GM12878 (cell line): Measurements from ENCODE around the gene MOV10L1. TPM values are rescaled to one million over a fixed set of nuclear protein-coding genes. Genes with fewer than 3 reads are reported as not detected.
A peak's percentile ranks its signal among the peaks of the same experiment; 100 is the strongest.

Experiments used
- CTCF ChIP-seq, 3 experiments: IDR thresholded peaks in 2 of 3; conservative IDR thresholded peaks in 1 of 3; 2 replicates each; pipeline ENCODE4 v1.5.1; 2011; ENCODE audit warnings: low read depth in 3 of 3, low read length in 3 of 3, mild to moderate bottlenecking in 3 of 3, control low read depth in 2 of 3, moderate library complexity in 2 of 3, inconsistent platforms in 1 of 3, mixed read lengths in 1 of 3; ENCODE audit not compliant: control insufficient read depth in 2 of 3, insufficient read depth in 1 of 3; ENCODE audit errors: extremely low read depth in 1 of 3
- DPF2 ChIP-seq: fragments of 450-650 bp; IDR thresholded peaks from 2 replicates; pipeline ENCODE4 v1.6.1; 2017; ENCODE audit warnings: mild to moderate bottlenecking
- E2F4 ChIP-seq: IDR thresholded peaks from 2 replicates; pipeline ENCODE4 v1.6.1; 2012; ENCODE audit warnings: low read depth, low read length, improper control_type of control experiment
- FOXM1 ChIP-seq: IDR thresholded peaks from 2 replicates; pipeline ENCODE4 v1.6.1; 2012; ENCODE audit warnings: low read depth, mild to moderate bottlenecking, inconsistent platforms, low read length, moderate library complexity
- HDAC2 ChIP-seq: fragments of 200-600 bp; sonication (generic); IDR thresholded peaks from 2 replicates; pipeline ENCODE4 v1.6.1; 2017
- MLLT1 ChIP-seq: fragments of 450-650 bp; IDR thresholded peaks from 2 replicates; pipeline ENCODE4 v1.6.1; 2016; ENCODE audit warnings: mild to moderate bottlenecking
- PAX5 ChIP-seq: IDR thresholded peaks from 2 replicates; pipeline ENCODE4 v1.6.1; 2011; ENCODE audit warnings: low read depth, low read length, borderline replicate concordance
- RAD21 ChIP-seq: IDR thresholded peaks from 2 replicates; pipeline ENCODE4 v1.6.1; 2011; ENCODE audit warnings: mild to moderate bottlenecking, low read depth, low read length, moderate library complexity; ENCODE audit not compliant: insufficient read depth
- SMAD1 ChIP-seq: fragments of 450-650 bp; IDR thresholded peaks from 2 replicates; pipeline ENCODE4 v1.6.1; 2018; ENCODE audit warnings: mild to moderate bottlenecking, low read depth; ENCODE audit not compliant: partially characterized antibody
- SMARCA5 ChIP-seq: fragments of 450-650 bp; IDR thresholded peaks from 2 replicates; pipeline ENCODE4 v1.6.1; 2017; ENCODE audit warnings: mild to moderate bottlenecking
- SMC3 ChIP-seq: IDR thresholded peaks from 2 replicates; pipeline ENCODE4 v1.6.1; 2011; ENCODE audit warnings: low read length, improper control_type of control experiment, borderline replicate concordance
- SPI1 ChIP-seq: IDR thresholded peaks from 2 replicates; pipeline ENCODE4 v1.6.1; 2011; ENCODE audit warnings: low read depth, mild to moderate bottlenecking, low read length, moderate library complexity, borderline replicate concordance; ENCODE audit not compliant: insufficient read depth
- TCF12 ChIP-seq: IDR thresholded peaks from 2 replicates; pipeline ENCODE4 v1.6.1; 2011; ENCODE audit warnings: low read depth, mild to moderate bottlenecking, low read length
- TCF3 ChIP-seq: IDR thresholded peaks from 2 replicates; pipeline ENCODE4 v1.6.1; 2012; ENCODE audit warnings: low read depth, mild to moderate bottlenecking, low read length, borderline replicate concordance; ENCODE audit not compliant: insufficient read depth
- TCF7 ChIP-seq: IDR thresholded peaks from 2 replicates; pipeline ENCODE4 v1.6.1; 2014; ENCODE audit warnings: antibody characterized with exemption, borderline replicate concordance
- YBX1 ChIP-seq: fragments of 450-650 bp; IDR thresholded peaks from 2 replicates; pipeline ENCODE4 v1.6.1; 2016; ENCODE audit warnings: antibody characterized with exemption
- YY1 ChIP-seq: IDR thresholded peaks from 2 replicates; pipeline ENCODE4 v1.6.1; 2011; ENCODE audit warnings: low read depth, mild to moderate bottlenecking, low read length
- ZBED1 ChIP-seq: IDR thresholded peaks from 2 replicates; pipeline ENCODE4 v1.6.1; 2016; ENCODE audit warnings: borderline replicate concordance
- polyA plus RNA-seq, 11 experiments: library from polyadenylated mRNA; depleted of rRNA in 4 of 11; unstranded in 6 of 11; stranded (reverse) in 5 of 11; fragments of >200 nt; fragmentation: Nextera tagmentation in 4 of 11; fragmentation: Illumina TruSeq in 1 of 11; extraction: Ambion mirVana in 4 of 11; extraction: Trizol in 1 of 11; gene quantifications; 1 replicate in 1 of 11; 2 replicates in 10 of 11; pipeline versions ENCODE4 v1.2.1 to v1.2.3, GENCODE V29; 2011 to 2016; ENCODE audit warnings: inconsistent platforms in 2 of 11, missing spikeins in 2 of 11, low read depth in 1 of 11
- total RNA-seq, 4 experiments: library from RNA; depleted of rRNA in 3 of 4; stranded (reverse); fragments of >200 nt in 3 of 4; fragmentation: Illumina TruSeq in 1 of 4; extraction: Trizol in 1 of 4; gene quantifications; 2 replicates each; pipeline versions ENCODE4 v1.2.1 to v1.2.3, GENCODE V29; 2013 to 2021
- TF ChIP-seq, protein P1 (sequence below): fragments of 450-650 bp; IDR thresholded peaks from 2 replicates; pipeline ENCODE4 v1.6.1; 2018; ENCODE audit warnings: borderline replicate concordance, mild to moderate bottlenecking; ENCODE audit not compliant: partially characterized antibody

Gene MOV10L1
- total and polyA plus RNA-seq, 10 of the 15 experiments (the other 5 are each of a cell fraction or from before 2014, with no cell fraction given) = 0.22 TPM; not detected in 9

GRCh38 chr22:50148991-50149721 is 59.4 kb downstream of the MOV10L1 start (continued):
- no peak for TF ChIP-seq SPI1
- TF ChIP-seq FOXM1 = no peak
- no peak for TF ChIP-seq MLLT1
- TF ChIP-seq HDAC2 = no peak
- peak; percentile 94 to 98 (median 97) for TF ChIP-seq CTCF (IDR thresholded peaks at IDR 0.05 in 2 of 3, conservative IDR thresholded peaks at IDR 0.05 in 1 of 3; ENCODE audit: control insufficient read depth in 2 of 3, extremely low read depth in 1 of 3, insufficient read depth in 1 of 3, low read depth in 3 of 3, low read length in 3 of 3)
- peak; percentile 62; the same call in 1 of the 2 replicates for TF ChIP-seq SMARCA5
- TF ChIP-seq YBX1 = no peak
- no peak for TF ChIP-seq ZBED1
- no peak for TF ChIP-seq E2F4
- TF ChIP-seq SMAD1 = no peak
- peak; percentile 65 for TF ChIP-seq YY1
- TF ChIP-seq TCF3 = 0 out of 2 replicates have a peak, but pooled peaks have one; percentile 14
- TF ChIP-seq DPF2 = no peak
- TF ChIP-seq, protein P1, sequence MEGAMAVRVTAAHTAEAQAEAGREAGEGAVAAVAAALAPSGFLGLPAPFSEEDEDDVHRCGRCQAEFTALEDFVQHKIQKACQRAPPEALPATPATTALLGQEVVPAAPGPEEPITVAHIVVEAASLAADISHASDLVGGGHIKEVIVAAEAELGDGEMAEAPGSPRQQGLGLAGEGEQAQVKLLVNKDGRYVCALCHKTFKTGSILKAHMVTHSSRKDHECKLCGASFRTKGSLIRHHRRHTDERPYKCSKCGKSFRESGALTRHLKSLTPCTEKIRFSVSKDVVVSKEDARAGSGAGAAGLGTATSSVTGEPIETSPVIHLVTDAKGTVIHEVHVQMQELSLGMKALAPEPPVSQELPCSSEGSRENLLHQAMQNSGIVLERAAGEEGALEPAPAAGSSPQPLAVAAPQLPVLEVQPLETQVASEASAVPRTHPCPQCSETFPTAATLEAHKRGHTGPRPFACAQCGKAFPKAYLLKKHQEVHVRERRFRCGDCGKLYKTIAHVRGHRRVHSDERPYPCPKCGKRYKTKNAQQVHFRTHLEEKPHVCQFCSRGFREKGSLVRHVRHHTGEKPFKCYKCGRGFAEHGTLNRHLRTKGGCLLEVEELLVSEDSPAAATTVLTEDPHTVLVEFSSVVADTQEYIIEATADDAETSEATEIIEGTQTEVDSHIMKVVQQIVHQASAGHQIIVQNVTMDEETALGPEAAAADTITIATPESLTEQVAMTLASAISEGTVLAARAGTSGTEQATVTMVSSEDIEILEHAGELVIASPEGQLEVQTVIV = no peak
- no peak for TF ChIP-seq TCF7
- peak; percentile 51; the same call in 1 of the 2 replicates for TF ChIP-seq TCF12
- peak; percentile 94 for TF ChIP-seq RAD21
- no peak; the same call in 1 of the 2 replicates for TF ChIP-seq PAX5
- peak; percentile 98 for TF ChIP-seq SMC3
